GM19025 (cell line): ENCODE data around the gene SETBP1.

Experiments
- ATAC-seq: cut with Tn5 transposase; IDR thresholded peaks from one replicate; pipeline ENCODE4 v1.9.1; 2021; ENCODE audit warnings: mild to moderate bottlenecking, low read depth, moderate library complexity; ENCODE audit not compliant: unreplicated experiment

The SETBP1 gene

DNA sequence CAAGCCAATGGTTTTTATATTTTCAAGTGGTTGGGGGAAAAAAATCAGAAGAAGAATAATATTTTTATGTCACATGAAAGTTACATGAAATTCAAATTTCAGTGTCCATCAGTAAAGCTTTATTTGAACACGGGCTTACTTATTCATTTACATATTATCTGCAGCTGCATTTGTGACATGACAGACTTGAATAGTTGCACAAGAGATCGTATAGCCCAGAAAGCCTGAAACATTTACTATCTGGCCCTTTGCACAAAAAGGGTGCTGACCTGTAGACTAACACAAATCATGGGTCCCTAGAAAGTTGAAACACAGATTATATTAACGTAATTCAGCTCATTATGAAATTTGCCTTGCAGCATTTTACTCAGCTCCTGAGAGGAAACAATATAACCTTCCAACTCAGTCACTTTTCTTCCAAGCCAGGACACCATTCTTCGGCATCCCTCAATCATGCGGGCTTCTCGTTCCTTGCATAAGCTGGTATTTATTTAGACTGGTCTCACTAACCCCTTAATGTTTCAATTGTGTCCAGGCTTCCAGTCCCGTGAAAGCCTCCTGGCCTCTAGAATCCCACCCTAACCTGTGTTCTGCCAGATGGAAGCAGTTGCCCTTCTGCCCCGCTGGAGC is 402.7 kb downstream of the SETBP1 start:
- ATAC-seq = no peak

DNA sequence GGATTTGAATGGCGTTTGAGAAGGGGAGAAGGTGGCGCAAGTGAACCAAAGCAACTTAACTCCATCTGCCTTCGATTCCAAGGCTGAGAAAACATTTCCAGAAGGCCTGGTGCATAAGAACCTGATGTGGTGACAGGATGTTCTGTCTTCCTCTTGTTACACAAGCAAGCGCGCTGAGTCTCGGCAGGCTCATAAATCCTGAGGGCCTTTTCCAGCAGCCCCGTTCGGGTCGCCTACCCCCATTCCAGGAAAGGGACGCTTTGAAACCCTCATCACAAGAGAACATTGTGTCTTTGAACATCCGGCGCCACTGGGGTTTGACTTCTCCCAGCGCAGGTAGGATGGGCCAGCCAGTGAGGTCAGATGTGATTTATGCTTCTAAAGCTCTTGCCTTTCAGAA is 403.5 kb downstream of the SETBP1 start:
- ATAC-seq = no peak

DNA sequence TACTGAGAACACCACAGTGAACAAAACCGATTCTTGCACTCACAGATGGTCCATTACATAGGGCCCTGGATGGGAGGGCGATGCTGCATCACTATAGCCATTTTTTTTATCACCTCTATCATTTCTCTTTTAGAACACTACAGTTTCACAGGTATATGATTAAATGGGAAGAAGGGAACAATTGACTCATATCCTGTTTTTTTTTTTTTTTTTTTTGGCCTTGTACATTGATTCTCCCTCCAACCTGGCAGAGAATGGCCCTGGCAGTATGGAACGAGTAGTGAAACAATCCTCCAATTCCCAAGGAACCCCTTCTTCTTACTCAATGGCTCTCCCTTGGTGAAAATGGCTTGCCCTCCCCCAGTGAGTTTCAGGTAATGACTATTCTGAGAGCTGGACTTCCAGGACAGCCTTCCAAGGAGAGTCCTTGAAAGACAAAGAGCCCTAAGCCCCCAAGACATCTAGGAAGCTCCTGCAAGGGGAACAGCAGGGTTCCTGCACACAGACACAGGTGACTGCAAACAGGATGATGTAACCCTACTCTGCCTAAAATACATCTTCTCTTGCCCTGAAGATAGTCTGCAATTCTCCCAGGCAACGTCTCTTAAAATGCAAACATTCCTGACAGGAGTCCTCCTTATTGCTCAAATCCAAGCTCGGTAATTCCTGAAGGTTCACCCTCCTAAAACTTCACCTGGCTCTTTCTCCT is 405.4 kb downstream of the SETBP1 start:
- ATAC-seq = no peak

DNA sequence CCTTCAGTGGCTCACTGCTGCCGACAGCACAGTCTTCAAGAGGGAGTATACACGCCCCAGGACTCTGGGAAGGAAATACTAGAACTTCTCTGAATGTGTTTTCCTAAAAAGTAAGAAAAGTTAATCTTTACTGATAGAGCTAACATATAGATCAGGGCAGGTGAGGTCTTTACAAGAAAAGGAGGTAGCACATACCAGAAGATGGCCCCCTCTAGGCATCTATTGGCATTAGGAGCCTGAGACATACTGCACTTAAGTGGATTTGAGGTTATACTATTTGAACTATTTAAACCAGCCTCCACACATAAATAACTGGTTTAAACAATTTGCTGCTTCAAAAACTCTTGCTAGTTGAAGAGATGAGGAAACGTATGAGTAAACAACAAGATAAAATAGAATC is 406.1 kb downstream of the SETBP1 start:
- no peak for ATAC-seq

DNA sequence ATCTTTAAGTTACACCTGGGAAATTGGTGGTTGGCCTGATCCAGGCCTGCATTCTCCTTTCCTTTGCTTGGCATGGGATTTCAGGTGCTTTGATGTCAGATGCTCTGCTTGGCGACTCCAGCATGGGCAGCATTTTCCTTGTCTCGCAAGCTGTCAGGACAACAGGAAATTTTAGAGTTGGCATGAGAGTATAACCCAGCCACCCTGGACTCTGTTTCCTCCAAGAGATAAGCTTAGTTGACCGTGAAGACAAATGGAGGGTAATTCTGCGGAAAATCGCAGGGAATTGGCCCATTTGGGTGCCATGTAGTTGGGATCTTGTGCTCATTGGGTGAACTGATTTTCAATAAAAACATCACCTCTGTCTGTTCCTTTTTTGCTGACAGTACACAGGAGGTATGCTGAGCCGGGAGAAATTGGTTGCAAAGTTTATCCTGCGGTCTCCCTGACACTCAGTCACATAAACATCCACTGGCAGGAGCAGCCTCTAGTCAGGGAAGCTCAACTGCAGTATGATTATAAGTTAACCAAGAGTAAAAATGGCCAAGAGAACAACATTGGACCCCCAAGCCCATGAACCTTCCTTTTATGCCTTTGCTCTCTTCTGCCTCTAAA is 409.9 kb downstream of the SETBP1 start:
- ATAC-seq = no peak

DNA sequence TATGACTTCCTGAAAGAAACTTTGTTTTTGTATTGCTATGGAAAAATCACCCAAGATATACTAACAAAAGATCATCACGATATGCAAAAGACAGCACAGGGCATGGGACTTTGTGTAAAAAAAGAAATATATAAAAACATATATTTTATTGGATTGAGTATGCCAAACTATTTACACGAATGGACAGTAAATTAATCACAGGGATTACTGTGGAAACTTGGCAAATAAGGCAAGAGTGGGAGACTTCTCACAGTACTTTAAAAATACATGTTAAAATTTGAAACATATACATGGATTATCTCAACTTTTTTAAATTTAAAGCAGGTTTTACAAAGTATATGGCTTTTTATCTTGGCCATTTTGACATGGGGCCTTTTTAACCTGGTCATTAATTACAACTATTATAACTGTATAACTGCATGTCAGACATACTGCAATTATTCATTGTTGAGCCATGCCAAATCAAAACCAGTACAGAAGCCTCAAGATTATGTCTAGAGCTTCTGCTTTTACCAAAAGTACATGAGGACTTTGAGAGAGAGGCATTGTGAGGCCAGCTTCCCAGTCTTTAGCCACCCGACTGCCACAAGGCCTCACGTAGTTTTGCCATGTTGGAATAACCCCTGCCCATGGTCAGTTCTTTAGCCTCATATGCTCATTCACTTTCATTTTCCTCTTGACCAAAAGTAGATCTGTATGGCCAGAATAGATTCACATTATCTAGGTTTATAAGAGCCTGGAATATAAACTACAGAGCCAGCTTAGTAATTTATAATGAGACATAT is 419.8 kb downstream of the SETBP1 start:
- no peak for ATAC-seq

DNA sequence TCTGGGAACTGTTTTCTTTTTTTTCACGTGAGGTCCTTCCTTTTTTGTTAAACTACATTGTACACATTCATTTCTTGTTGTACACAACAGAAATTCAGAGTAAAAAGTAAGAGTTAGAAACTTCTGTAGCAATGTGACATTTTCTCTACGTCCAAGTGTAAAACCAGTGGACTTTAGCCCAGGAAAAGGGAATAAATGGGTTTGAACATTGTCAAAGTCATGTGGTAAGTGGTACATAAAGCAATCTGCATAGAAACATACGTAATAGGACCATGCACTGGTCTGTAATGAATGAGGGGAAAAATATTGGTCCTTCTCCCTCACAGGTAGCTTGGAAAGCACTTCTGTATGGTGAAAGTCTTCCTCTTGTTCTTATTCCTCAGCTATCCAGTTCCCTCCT is 421.4 kb downstream of the SETBP1 start:
- ATAC-seq = no peak

DNA sequence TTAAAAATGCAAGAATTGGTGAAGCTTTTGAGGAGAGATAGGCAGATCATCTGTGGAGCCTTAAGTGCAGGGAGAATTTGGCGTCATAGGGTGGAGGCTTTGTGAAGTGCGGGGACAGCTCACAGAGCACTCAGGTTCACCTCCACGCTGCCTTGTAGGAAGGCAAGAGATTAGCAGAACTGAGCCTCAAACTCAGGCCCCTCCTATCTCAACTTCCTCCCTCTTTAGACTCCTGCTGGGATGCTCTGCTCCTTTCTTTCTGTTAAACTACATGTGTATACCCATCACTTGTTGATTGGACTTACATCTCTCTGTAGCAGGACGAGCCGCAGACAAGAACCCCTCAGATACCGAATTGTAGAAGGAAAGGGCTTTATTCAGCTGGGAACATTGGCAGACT is 422.2 kb downstream of the SETBP1 start:
- ATAC-seq = no peak

DNA sequence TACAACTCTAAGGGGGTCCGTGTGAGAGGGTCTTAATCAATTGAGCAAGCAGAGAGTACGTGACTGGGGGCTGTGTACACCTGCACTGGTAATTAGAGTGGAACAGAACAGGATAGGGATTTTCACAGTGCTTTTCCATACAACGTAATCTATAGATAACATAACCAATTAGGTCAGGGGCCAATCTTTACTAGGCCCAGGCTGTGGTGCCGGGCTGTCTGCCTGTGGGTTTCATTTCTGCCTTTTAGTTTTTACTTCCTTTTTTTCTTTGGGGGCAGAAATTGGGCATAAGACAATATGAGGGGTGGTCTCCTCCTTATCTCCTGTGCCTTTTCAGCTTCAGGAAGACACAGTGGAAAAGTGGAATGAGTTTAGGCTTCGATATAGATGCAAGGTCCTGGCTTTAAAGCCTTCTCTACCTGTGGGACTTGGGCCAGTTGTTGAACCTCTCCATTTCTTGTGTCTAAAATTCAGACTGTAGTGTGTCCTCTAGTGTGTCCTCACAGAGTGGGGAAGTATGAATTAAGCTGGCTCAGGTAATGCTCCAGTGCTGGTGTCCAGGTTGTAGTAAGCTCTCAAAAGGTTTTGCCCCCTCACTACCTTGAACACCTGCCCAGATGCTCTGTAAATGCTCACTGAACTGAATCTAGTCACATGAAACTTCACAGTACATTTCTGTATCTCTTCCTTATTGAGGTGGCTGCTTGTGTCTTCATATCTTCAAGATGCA is 422.8 kb downstream of the SETBP1 start:
- ATAC-seq = peak; percentile 28

DNA sequence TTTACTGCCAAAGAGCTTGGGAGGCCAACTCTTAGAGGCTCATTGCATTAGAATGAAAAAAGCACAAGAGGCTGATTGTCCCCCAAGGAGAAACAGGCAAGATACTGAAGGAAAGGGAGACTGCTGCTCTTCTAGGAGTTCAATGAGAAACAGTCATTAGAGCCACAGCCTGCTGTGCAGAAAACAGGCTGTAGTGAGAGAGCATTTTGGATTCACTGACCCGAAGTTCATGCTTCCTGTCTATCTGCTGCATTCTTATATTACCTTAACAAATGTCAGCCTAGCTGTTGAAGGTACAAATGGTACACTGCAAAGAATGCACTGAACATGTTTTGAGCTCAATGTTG is 423.3 kb downstream of the SETBP1 start:
- peak; percentile 10 for ATAC-seq

DNA sequence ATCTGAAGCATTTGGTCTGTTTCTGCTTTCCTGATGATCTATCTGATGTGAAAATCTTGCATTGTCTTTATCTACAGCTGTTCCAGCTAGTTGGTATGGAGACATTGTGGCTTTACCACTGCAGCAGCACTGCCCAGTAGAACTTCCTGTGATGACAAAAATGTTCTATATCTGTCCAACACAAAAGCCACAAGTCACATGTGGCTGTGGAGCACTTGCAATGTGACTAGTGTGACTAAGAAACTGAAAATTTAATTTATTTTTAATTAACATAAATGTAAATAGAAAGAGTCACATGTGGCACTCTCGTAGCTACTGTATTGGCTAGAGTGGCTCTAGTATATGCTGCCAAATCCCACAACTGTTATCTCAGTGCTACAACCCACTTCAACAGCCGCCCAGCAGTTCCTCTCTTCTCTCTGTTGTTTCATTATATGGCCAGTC is 425.7 kb downstream of the SETBP1 start:
- peak; percentile 86 for ATAC-seq

DNA sequence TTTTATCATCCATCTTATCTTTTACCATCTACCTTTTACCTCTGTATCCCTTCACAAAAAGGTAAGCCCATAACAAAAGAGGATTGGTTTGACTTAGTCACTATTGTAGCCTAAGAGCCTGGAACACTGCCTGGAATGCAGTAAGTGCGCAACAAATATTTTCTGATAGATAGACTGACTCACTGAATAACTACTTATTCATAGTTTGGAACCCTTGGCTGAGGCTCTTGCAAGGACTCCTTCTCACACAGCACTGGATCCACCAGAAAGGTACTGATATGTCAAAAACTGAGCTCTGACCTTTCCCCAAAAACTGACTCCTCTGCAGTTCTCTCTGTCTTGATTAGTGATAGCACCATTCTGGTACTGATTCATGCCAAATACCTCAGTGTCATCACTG is 426.7 kb downstream of the SETBP1 start:
- no peak for ATAC-seq

DNA sequence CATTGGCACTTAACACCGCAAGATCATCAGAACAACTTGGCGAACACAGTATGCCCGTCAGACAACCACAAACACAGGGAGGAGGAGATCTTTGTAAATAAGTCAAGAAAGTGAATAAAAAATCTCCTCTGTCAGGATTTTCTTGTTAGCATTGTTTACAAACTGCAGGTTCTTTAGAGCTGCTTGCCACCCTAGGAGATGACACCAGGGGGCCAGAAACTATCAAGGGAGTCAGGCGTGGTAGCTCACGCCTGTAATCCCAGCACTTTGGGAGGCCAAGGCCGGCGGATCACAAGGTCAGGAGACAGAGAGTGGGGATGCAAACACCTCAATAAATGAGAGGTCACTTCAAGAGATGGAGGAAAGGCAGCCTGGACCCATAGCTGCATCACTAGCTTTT is 428.1 kb downstream of the SETBP1 start:
- no peak for ATAC-seq

DNA sequence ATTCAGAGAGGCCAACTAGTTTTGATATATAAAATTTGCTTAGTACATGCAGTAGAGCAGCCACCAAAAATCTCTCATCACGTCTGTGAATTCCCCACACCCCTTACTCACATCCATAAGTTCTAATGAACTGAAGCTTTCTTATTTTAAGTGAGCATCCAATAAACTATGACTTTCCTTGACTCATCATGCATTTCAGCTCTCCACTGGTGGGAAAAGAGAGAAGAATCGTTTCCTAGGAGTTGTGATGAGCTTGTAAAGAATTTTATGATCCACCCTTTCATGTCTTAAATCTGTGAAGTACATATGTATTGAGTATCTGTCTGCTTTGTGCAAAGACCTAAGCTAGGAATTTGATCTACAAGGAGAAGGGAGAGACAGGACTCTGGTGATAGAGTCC is 428.6 kb downstream of the SETBP1 start:
- ATAC-seq = no peak

DNA sequence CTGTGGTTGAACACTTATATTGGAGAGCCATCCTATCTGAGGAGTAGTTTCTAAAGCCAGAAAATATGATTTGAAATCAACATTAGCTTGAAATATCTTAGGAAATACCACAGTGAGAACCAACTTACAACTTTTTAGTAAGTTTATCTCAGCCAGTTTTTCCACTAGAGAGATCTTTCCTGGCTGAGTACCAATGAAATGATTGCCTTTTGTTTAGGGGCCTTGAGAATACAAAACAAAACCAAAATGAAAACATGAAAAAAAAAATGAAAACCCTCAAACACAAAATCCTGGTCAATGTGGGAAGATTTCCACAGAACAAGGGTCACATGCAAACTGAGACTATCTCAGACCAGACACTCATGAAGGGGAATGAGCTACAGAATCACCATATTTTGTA is 429.0 kb downstream of the SETBP1 start:
- no peak for ATAC-seq

DNA sequence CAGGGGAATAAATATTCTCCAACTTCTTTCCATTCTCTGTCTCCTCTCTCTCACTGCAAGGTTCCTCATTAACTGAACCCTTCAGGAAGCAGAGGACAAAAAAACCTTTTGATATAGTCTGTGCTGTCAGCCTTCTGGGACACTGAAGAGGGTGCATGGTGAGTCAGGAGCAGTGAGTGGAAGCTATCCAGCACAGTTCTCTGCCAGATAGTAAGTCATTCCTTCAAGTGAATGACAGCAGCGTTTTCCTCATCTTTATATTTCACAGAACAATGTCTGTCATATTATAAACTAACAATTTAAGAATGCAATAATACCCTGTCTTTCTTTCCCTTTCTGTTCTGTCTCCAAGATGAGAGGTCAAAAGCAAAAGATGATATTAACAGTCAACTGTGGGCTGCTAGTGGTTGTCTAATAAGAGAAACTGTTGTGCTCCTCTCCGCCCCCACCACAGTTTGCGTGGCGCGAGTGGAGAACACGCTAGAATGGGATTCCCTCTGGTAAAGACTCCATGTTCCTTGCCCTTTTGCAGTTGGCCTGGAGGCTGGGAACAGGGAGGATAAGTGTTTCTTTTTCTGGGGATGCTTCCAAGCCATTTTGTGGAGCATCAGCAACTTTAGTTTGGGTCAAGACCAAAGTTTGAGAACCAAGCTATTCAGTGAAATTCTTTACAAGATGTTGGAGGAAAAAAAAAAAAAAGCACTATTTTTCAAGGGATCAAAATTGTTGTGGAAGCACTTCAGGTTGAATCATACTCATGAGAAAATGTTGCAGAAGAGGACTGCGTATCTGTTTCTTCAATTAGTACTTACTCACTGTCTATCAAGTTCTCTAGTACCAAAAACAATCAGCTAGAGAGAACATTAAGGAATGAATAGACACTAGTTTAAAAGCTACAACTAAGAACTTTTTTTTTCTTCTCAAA is 430.2 kb downstream of the SETBP1 start:
- ATAC-seq = no peak

DNA sequence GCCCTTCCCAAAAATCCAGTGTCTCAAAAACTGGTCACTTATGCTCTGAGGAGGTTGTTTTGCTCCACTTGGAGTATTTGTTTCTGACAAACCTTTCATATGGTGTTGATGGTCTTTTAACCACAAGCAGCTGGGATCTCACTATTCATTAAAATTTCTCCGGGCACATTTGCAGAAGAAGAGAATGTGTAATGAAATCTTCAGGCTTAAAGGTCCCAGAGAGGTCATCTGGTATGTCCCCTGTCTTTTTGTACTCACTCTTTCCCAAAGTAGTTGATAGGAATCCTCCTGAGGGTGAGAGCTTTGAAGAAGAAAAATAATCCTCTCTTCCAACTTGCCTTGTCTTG is 430.8 kb downstream of the SETBP1 start:
- ATAC-seq = no peak

DNA sequence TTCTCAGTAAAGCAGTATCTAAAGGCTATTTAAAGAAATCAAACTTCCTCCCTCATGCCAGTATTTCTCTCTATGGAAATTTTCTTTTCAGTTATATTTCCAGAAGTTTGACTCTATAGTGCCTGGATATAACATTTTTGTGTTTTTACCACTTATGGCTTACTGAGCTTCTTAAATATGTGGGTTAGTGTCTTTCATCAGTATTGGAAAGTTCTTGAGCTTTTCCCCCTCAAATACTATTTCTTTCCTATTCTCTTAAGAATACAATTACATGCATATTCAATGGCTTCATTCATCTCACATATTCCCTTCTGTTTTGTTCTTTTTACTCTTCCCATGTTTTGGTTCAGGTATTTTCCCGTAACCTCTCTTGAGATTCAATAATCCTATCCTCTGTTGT is 432.0 kb downstream of the SETBP1 start:
- no peak for ATAC-seq

DNA sequence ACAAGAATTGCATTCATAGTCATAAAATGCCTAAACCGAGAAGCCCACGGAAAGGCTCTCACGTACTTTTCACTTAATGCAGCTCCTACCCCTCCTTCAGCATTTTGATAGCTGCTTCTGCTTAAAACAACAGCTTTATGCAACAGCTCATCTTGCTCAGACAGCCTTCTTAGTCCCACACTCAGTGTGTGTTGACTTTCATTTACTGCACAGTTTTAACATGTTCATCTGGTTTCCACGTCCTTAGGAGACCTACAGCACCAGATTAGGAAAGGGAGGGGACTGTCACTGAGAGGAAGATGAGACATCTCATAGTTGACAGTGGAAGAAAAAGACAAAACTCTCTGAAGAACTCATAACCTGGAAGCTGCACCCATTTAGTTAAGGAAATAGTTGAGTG is 435.4 kb downstream of the SETBP1 start:
- ATAC-seq = no peak
